Stimulated activated CD8-positive, alpha-beta memory T cell treated with anti-CD3 and anti-CD28 coated beads, Interleukin-7, amount 100 ng/mL, for 1 hour (primary cell): ENCODE results near the gene MAD1L1.

Experiments
- DNase-seq, 2 donors: peaks; one replicate each; pipeline ENCODE4 v3.0.0-alpha.2; 2020; ENCODE audit warnings: low read depth in 2 of 2

Gene MAD1L1

DNA sequence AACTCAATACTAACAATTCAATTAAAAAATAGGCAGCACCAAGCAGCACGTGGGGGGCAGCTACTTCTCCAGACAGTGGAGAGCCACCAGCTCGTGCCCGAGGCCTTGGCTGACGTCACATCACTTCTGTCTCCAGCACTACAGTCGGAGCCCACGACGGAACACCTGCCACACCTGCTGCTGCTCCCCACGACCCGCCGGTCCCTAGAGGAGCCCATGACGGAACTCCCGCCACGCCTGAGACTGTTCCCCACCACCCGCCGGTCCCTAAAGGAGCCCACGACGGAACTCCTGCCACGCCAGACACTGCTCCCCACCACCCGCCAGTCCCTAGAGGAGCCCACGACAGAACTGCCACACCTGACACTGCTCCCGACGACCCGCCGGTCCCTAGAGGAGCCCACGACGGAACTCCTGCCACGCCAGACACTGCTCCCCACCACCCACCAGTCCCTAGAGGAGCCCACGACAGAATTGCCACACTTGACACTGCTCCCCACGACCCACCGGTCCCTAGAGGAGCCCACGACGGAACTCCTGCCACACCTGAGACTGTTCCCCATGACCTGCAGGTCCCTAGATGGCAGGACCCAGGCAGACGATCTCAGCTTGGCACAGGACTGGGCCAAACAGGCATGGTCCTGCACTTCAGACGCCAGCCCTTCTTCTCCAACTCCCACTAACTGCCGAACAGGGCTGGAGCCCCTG, 304.7 kb downstream of the MAD1L1 start:
- DNase-seq = no peak

DNA sequence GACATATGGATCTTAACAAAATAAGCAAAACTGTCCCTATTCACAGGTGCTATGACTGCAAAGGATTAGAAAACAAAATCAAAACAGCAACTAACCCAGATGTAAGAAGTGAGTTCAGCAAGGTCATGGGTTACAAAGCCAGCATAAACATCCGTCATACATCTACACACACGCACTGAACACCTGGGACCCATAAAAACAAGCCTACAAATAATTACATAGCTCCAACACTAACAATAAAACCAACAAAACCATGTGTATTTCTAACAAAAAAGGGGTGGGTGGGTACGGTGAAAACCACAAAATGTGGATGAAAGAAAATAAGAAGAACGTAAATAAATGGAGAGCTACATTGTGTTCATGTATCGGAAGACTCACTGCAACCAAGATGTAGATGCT, 305.8 kb downstream of the MAD1L1 start:
- DNase-seq = no peak

DNA sequence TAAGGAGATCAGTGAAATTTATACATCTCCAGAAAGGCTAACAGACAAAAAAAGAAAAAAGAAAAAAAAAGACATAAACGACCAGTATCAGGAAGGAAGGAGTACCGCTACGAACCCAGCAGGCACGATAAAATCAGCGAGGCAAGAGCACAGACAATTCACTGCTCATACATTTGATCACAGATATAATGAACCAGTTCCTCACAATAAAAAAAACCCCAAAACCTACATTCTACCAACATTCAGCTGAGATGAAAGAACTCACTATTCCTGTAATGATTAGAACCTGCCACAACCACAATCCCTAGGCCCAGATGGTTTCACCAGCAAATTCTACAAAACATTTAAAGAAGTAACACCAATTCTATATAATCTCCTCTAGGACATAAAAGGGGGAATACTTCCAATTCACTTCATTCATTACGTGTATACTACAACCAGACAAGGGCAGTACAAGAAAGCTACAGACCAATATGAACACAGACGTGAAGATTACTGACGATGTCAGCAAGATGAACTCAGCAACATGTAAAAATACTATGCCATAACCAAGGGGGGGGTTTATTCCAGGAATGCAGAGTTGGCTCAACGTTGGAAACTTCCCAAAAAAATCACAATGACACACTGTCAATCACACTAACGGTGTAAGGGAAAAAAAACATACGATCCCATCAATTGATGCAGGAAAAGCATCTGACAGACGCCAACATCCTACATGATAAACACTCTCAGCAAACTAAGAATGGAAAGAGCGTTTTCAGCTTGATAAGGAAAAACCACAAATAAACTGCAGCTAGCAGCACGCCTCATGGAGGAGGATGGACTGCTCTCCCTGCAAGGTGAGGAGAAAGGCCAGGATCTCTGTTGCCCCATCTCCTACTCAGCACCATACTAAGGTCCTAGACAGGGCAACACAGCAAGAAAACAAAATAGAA, 306.5 kb downstream of the MAD1L1 start:
- no peak for DNase-seq

DNA sequence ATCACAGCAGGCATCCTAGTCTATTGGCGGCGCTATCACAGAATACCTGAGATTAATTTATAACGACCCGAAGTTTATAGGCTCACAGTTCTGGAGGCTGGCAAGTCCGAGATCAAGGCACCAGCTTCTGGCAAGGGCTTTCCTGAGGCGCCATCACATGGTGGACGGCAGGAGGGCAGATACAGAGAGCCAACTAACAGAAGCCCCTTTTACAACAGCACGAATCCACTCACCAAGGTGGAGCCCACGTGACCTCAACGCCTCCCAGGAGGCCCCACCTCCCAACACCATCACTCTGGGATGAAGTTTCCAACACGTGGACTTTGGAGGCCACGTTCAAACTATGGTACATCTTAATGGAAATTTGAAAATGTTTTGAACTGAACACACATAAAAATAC, 307.4 kb downstream of the MAD1L1 start:
- no peak for DNase-seq

DNA sequence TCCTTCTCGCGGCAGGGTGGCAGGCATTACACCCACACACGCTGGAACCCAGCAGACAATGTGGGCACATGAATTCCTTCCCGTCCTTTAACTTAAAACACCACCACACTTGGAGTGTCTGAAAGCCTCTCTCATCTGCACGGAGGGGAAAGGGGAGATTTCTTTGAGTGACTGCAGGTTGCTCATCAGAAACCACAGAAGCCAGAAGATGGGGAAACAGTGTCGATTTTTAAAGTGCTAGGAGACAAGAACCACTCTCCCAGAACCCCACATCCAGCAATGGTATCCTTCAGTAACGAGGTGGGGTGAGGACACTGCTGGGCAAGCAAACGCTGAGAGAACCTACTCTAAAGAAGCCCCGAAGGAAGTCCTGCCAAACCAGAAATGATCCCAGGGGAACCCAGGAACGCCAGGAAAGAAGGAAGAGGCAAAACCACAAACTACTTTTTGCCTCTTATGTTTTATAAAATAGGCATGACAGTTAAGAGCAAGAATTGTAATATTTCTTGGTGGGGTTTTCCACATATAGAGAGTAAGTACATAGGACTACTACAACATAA, 308.4 kb downstream of the MAD1L1 start:
- DNase-seq = no peak

DNA sequence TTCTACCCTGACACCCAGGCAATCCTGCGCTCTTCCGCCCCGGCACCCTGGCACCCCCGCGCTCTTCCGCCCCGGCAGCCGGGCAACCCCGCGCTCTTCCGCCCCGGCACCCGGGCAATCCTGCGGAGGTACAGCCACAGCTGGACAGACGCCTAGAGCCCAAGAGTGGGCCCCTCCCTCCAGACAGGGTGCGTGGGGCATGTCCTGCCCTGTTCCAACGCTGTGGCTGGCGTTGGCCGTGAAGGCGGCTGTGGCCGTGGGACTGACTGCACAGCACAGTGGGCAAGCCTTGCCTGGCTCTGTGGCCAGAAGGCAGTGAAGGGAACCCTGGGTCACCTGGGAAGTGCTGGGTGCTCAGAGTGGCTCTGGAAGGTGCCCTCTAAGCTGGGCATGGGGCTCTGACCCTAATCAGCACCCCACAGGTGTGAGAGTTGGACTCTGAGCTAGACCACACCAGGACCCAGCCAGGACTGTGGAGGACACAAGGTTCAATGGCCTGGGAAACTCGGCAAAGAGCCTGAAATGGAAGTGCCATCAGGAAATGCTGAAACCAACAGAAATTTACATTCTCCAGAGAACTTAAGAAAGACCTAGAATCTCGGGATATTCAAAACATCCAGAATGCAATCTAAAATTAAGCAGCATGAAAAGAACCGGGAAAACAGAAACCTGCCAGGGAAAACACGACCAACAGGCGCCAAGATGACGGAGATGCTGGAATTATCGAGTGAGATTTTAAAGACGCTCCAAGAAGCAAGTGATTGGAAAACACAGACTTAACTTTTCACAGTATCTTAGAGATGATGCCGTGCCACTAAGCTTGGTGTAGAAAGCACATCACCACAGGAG, 309.1 kb downstream of the MAD1L1 start:
- no peak for DNase-seq

DNA sequence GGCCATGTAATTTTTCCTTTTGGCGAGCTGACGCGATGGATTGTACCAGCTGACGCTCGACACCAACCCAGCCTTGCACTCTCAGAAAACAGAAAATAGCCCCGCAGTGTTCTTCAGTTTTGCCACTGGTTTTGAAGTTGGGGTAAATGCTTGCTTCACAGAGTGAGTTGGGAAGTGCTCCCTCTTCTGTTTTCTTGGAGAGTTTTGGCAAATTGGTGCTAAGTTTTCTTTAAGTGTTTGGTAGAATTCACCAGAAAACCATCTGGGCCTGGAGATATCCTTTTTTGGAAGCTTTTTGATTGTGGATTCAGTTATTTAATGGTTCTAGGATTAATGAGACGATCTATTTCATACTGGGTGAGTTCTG, 309.9 kb downstream of the MAD1L1 start:
- no peak for DNase-seq

DNA sequence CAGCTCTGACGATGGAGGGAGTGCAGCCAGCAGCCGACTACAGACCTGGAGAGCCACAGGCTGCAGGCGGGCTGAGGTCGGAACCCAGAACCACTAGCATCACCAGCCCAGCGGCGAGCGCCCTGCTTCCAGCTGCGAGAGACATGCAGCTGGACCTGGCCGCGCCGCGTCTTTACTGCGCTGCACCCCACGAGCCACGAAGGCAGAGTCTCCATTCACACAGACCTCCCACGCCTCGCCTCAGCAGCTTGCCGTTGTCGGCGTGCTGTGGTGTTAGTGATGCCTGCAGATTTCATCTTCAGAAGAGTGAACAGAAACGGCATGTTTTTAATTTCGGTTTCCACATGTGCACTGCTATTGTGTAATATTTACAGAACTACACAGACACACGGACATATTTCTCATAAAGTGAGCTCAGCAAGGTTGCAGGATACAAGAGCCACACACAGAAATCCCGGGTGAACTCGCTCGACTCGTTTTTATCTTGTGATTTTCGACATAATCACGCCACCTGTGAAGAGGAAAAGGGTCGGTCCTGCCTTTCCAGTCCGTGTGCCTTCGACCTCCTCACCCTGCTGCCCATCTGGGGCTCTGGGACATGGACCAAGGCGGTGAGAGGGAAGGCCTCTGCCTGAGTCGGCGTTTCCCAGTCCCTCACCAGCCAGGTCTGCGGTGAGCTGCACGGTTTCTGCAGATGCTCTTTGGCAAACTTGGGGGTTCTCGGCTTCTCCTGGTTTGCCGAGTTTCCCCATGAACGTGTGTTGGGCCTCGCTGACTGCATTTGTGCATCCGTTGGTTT, 310.5 kb downstream of the MAD1L1 start:
- DNase-seq = no peak

DNA sequence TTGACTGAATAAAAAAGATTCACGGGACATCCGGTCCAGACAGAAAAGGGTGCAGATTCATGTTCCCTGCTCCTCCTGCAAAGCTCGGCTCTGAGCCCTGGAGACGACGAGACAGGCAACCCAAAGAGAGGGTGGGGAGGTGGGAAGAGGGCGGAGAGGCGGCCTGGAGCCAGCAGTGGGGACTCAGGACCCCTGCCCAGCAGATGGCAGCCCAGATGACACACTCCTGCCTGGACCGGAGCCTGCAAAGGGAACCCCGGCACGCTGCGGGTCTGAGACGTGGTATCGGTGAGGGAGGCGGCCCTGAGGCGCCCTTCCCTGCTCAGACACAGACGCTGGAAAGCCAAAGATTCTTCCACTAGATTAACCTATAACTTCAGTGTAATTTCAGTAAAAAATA, 311.9 kb downstream of the MAD1L1 start:
- no peak for DNase-seq

DNA sequence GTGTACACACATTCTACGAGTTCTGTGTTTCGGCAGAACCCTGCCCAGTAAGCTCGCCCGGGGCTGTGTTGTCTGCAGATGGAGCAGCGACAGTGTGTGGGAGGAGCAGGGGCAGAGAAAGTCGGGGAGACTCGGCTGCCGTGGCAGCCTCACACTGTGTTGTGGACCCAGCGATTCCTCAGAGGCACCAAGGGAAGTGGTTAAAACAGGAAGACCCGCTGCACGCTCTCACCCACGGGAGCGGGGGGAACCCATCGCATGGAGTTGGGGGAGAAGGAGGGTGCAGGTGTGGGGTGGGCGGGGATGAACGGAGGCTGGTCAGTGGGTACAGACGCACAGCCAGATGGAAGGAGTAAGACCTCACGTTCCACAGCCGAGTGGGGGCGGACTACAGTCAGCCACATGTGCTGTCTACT, 312.5 kb downstream of the MAD1L1 start:
- no peak for DNase-seq

DNA sequence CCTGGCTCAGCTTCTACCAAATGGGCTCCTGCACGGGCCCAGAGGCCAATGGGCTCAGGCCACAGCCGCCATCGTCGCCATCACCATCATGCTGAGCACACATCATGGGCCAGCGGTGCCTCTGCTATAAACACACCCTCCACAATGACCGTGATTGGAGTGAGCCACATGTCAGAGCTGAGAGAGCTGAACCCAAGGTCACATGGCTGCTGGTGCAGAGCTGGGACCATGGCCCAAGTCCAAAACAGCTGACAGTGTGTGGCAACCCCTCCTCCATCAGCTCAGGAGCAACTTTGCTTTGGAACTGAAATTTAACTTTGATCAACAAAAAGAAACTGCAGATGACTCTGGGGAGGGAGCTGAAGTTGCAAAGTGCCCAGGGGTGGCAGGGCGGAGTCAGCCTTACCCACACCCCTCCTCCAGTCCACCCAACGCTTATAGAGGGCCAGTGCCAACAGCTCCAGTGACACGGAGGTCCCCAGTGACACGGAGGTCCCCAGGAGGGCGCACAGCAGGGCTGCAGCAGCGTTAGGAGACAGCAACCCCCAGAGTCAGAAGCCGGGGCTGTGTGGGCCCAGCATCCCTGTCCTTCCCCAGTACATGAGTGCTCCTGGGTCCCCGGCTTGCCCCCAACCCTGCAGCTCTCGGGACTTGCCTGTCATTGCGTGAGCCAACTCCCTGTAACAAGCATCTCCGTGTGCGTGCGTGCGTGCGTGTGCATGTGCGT, 313.0 kb downstream of the MAD1L1 start:
- no peak for DNase-seq

DNA sequence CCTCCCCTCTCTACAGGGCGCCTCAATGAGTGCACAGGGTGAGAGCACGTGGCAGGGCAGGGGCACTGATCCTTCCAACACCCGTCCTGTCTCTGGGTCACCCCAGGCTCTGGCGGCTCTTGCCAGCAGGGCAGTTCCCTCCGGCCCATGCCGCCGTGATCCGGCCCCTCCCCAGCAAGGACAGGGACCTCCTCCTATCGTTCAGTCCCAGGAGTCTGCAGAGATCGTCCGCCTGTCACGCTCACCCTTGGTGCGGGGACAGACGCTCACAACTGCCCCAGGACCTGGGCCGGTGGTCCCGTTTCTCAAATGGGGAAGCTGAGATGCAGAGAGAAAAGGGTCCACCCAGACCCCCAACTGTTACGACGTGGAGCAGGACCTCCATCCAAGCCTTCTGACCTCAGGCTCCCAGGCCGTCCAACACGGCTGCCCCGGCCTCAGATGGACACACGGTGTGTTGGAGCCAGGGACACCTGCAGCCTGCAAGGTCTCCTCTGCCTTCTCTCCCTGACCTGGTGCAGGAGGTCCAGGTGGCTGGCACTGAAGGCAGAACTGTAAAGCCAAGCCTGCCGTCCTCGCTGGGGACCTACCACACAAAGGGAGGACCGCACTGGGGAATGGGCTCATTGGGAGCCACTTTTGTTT, 313.7 kb downstream of the MAD1L1 start:
- no peak for DNase-seq

DNA sequence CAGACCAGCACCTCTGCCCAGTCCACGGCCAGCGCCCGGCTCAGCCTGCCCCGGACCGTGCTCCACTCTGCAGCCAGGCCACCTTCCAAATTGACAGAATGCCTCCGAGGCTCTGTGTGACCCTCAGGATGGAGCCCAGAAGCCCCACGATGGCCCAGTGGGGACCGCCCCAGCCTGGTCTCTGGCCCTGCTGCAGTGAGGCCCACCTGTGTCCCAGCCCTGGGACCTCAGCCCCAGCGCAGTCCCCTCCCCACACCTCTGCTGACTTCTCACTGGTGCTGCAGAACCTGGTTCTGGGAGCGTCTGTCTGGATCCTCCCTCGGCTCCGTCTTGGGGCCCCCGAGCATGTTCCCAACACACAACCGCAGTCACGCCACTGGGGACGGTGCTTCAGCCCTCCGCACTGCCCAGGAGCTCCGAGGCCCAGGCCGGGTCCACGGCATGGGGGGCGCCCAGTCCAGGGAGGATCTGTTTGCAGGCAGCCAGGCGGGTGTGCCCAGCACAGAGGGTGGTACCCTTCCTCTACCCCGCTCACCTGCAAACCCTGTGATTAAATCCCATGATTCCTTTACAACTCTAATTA, 314.6 kb downstream of the MAD1L1 start:
- DNase-seq = no peak

DNA sequence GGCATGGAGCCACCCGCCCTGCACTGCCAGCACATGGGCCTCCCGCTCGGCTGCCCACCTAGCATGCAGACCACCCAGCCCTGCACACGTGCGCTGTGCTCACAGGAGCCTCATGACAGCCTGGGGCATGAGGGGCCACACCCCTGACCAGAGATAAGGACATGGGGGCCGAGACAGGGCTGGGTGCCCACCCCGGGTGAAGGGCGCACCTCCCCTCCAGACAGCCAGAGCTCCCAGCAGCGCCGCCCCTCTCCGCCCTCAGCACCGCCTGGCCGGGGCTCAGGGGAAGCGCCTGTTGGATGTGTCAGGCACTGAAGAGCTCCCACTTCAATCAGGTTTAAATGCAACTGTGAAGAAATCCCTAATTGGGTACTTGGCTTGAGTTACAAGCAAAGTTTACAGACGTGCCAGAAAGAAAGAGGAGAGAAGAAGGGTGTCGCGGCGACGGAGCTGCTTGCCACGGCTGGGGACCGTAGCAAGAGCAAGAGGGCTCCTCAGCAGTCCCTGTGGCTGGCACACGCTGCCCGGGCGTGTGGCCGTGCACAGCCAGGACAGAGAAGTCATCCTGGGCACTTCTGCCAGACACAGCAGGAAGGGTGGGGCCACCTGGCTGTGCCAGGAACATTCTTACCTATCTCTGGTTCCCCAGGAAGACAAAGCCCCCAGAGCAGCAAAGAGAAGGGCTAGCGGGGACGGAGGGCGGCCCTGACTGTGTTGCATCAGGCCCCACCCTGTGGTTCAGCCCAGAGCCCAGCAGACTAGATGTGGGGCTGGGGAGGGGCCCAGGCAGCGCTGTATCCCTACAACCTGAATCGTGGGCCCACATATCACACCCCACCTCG, 315.3 kb downstream of the MAD1L1 start:
- no peak for DNase-seq

DNA sequence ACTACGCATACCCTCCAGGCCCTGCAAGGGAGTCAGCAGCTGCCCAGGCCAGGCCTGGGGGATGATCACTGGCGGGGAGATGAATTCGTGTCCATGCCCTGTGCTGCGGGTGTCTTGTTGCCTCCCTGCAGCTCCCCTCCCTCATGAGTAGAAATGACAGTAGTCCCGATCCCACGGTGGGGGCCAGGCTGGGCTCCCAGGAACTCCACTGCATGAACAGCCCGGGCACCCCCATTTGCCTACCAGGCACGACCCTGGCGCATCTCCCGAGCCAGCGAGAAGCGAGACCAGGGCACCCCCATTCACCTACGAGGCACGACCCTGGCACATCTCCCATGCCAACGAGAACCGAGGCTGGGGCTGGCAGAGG, 316.2 kb downstream of the MAD1L1 start:
- DNase-seq = no peak

DNA sequence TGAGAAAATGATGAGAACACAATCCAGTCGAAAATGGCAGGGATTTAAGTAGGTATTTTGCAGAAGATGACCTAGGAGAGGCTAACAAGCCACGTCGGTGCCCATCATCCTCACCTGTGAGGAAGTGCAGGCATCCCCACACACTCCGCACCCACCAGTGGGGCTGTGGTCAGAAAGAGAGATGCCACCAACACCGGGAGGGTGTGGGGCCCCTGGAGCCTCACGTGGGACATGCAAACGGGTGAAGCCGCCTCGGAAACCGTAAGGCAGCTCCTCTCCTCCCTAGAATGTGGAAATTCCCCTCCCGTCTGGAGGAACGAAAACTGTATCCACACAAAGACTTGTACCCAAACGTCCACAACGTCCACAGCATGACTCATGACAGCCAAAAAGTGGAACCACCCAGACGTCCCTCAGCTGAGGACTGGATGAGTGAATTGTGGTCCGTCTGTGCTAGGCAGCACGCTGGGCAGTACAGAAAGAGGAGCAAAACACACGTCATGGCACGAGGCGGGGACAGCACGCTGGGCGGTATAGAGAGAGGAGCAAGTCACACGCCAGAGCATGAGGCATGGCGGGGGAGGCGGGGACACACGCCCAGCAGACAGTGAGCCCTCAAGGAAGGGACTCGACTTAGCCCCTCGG, 316.7 kb downstream of the MAD1L1 start:
- DNase-seq = no peak

DNA sequence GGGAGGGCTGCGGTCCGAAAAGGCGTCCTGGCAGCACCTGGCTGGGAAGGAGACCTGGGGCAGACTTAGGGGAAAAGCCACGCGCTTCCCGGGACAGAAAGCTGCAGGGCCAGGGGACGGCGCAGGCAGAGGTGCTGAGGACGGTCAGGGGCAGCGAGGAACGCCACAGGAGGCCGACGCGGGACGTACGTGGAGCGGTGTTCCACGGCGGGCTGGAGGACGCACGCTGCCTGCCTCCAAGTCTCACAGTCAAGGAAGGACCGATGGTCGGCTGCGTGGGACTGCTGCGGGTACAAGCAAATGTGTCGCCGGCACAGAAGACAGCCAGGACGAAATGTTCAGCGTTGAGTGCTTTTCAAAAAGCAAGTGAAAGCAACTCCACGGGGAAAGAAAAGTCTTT, 317.4 kb downstream of the MAD1L1 start:
- DNase-seq = no peak

DNA sequence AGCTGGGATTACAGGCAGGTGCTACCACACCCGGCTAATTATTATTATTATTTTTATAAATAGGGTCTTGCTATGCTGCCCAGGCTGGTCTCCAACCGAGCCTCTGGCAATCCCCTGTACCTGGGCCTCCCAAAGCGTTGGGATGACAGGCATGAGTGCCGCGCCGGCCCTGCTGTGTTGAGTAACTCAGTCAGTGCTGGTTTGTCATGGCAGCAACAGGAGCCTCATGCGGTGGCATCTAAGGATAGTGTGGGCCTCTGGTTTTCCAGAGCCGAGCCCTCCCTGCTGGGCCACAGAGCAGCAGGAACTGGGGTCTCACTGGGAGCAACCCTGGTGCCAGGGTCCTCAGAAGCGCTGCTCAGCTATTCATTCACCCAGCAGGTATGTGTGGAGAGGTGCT, 318.0 kb downstream of the MAD1L1 start:
- DNase-seq = no peak
